Measurements from ENCODE around the gene SLC35B1.

DNA sequence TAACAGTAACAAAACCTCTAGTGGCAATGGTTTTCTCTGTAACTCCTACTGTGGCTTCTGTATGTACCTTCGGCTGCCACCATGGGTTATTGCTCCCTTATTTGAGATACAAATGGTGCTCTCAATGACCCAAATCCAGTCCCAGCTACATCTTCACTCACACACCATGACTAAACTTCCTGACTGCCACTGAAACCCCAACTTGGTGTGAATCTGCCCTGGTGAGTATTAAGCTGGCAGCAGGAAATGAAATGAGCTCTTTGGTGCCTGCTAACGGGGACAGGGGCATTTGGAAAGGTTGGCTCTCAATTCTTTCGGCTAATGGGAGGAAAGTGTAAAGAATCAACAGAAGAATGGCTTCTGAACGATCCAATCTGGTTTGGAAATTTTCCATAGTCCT, 7.5 kb upstream of the SLC35B1 start:
- TF ChIP-seq GATA3 (IDR thresholded peaks at IDR 0.05; ENCODE audit: low read depth, low read length) (no peak), GATA2 (IDR thresholded peaks at IDR 0.05; ENCODE audit: low read depth, low read length) (no peak)

Data from SH-SY5Y (cell line).